HG02943 (cell line): ENCODE data around the gene TCAP.

Experiments used
- ATAC-seq: cut with Tn5 transposase; IDR thresholded peaks from one replicate; pipeline ENCODE4 v1.9.1; 2021; ENCODE audit warnings: mild to moderate bottlenecking, low read depth, moderate library complexity; ENCODE audit not compliant: unreplicated experiment

Gene TCAP

DNA sequence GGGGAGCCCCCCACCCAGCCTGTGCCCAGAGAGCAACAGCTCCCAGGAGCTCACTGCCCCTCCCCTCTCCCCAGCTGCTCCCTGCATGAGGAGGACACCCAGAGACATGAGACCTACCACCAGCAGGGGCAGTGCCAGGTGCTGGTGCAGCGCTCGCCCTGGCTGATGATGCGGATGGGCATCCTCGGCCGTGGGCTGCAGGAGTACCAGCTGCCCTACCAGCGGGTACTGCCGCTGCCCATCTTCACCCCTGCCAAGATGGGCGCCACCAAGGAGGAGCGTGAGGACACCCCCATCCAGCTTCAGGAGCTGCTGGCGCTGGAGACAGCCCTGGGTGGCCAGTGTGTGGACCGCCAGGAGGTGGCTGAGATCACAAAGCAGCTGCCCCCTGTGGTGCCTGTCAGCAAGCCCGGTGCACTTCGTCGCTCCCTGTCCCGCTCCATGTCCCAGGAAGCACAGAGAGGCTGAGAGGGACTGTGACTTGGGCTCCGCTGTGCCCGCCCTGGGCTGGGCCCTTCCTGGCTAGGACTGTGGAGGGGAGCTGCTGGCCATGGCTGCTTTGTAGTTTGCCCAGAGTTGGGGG lies 584 bp downstream of the TCAP start:
- no peak for ATAC-seq

GRCh38 chr17:39666231-39666600 lies 1.1 kb downstream of the TCAP start:
- no peak for ATAC-seq

DNA sequence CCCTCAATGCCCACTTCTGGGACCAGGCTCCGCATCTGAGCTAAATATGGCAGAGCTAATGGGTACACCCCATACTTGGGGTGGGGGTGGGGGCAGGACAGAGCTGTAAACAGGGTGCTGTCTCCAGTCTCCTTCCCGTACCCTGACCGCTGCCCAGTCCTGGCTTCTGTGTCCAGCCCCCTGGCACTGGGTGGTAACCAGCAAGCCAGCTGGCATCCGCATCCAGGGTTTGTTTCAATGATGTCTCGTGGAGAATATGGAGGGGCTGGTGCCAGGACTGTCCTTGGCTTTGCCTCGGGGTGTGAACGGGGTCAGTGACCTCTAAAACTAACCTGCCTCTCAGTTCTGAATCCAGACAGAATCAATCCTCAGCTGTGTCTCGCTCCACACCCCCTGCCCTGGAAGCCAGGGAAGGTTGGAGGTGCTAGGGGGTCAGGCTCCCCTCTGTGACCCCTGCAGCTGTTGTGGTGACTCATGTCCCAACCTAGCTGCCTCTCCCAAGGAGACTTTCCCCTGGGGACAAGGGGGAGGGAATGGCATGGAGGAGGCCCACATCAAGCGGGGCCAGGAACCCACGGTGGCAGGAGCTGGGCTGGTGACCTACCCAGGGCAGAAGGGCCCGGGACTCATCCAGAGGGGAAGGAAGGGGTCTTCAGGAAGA lies 1.6 kb downstream of the TCAP start:
- ATAC-seq: no peak

- no peak for ATAC-seq
Observed at GRCh38 chr17:39667262-39667944, 2.3 kb downstream of the TCAP start.

- ATAC-seq: no peak
Observed at GRCh38 chr17:39667945-39668924, 3.1 kb downstream of the TCAP start, which contains the start of gene PNMT. PNMT (plus strand) TSS chr17:39668453; CDS start chr17:39668476, 23 bp downstream.

GRCh38 chr17:39669897-39670735 lies 5.0 kb downstream of the TCAP start:
- ATAC-seq: no peak

- no peak for ATAC-seq
Observed at GRCh38 chr17:39670746-39671145, 5.6 kb downstream of the TCAP start.

GRCh38 chr17:39671651-39672521 lies 6.7 kb downstream of the TCAP start:
- ATAC-seq: no peak

DNA sequence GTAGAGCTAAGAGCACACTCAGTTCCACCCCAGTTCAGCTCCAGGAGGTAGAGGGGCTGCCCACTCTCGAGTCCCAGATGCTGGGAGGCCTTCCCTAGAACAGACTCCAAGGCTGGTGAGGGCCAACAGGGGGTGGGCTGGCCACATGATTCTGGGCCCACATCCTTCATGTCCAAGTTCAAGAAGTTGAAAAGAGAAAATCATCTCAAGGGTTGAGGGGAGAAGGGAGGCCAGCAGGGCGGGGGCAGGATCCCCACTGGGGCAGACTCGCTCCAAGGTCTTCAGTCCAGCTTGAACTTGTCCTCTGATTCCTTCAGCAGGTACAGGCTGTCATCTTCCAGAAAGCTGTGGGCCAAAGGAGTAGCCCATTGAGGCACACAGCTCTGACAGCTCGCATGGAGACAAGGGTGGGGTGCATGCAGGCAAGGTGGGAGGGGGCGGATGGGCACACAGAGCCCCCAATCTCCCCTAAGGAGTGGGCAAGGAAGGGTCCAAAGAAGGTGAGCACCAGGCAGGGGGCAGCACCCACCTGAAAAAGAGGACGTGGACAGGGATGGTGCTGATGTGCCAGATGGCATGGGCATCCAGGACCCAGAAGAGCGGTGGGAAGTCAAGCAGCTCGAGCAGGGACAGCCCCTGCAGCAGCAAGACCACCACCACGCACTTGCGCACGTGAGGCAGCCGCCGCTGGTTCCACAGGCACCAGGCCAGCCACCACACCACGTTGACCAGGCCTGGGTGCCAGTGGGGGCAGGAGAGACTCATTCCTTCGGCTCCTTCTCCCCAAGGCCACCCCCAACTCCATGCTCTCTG lies 7.6 kb downstream of the TCAP start:
- ATAC-seq: no peak

DNA sequence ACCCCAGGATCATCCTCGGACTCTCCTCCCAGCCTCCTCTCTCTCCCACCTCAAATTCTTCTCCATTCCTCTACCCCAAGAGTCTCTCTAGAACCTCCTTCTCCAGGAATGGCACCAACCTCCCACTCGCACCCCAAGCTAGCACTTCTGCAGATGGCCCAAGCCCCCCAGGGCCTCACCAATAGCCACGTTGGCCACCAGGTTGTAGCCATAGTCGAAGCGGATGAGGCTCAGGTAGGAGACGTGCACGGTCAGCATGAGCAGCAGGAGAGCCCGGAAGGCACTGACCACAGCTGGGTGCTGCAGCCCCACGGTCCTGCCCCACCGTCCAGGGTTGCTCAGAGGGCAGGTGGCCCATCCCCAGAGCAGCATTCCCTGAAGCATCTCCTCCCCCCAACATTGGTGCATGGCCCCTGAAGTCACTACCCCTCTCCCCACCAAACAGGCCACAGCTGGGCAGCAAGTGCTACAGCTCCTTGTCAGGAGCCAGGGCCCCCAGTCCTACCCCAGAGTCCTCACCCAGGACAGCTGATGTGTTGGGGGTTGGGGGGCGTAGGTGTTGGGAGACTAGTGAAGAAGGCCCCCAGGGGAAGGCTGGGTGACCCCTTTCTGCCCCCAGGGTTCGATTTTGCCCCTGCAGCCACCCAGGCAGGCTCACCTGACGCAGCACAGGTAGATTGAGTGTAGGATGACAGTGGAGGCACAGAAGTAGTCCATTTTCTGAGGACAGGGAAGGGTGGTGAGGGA lies 8.4 kb downstream of the TCAP start:
- ATAC-seq: no peak

DNA sequence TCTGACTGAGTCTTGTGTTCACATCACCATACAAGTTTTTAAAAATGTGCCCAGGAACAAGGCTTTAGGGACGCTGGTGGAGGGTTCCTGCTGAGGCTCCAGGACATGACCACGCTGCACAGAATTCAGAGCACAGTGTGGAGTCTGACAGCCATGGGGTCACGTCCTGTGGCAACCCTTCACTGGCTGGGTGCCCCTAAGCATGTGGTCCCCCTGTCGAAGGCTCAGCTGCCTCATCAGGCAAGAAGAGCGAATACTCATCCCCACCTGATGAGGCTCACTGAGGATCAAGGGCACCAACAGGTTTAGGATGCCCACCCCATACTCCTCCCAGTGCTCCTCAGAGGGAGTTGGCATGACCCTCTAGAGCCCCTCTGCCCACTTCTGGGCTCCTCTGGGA lies 9.0 kb downstream of the TCAP start:
- no peak for ATAC-seq

GRCh38 chr17:39674702-39675389 lies 9.7 kb downstream of the TCAP start:
- no peak for ATAC-seq

GRCh38 chr17:39675390-39676082 lies 10.4 kb downstream of the TCAP start:
- no peak for ATAC-seq

DNA sequence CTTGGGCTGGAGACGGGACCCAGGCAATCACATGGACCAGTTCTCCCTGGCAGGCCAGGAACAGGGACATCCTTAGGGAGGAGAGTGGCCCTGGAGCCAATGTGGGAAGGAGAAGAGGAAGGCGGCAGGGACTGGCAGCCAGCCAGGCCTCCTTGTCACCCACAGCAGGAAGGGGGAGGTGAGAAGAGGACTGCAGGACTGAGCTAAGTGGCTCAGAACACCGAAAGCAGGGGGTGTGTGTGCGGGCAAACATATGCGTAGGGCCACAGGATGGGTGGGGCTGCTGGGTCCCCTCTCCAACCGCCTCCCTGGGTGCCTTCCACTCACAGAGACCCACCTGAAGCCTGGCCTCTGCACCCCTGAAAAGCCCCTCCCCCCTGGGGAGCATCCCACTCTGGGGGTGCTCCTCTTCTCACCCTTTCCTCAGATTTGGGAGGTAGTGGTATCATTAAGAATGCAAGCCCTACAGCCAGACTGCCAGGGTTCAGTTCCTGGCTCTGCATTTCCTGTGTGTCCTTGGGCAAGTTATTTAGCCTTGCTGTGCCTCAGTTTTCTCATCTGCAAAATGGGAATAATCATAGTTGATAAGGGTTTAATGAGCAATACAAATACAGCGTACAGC lies 11.2 kb downstream of the TCAP start:
- no peak for ATAC-seq

GRCh38 chr17:39677072-39677471 lies 11.9 kb downstream of the TCAP start:
- no peak for ATAC-seq
